Measurements from ENCODE around the gene PTPRCAP.

The PTPRCAP gene

GRCh38 chr11:67415501-67416304 is 21.8 kb downstream of the PTPRCAP start, which contains the start of gene CARNS1:
Gene CARNS1, plus strand, starts transcription at chr11:67415678. Its CDS starts 522 bp downstream, at chr11:67416200.
- TF ChIP-seq CTCF (IDR thresholded peaks at IDR 0.05) = no peak
- peak within 1 kb of the TSS; percentile 83 to 85 for H3K27ac ChIP-seq

GRCh38 chr11:67413266-67413849 is 24.1 kb downstream of the PTPRCAP start:
- Histone ChIP-seq H3K4me3 (no peak overlapping the region), H3K27ac (no peak overlapping the region)
- TF ChIP-seq CTCF (IDR thresholded peaks at IDR 0.05) = no peak
- DNase-seq (ENCODE audit: low spot score) = no peak

More at GRCh38 chr11:67415501-67416304, 21.8 kb downstream of the PTPRCAP start, which contains the start of gene CARNS1:
- H3K4me3 ChIP-seq = peak within 1 kb of the TSS; percentile 60
- DNase-seq (ENCODE audit: low spot score) = no peak

GRCh38 chr11:67412495-67413179 is 24.8 kb downstream of the PTPRCAP start:
- no peak overlapping the region for H3K4me3 ChIP-seq
- no peak for TF ChIP-seq CTCF (IDR thresholded peaks at IDR 0.05)
- DNase-seq (ENCODE audit: low spot score) = no peak
- no peak overlapping the region for H3K27ac ChIP-seq

- Histone ChIP-seq H3K27ac (no peak overlapping the region), H3K4me3 (no peak overlapping the region)
- no peak for DNase-seq (ENCODE audit: low spot score)
- no peak for TF ChIP-seq CTCF (IDR thresholded peaks at IDR 0.05)
These were observed 25.7 kb downstream of the PTPRCAP start for GRCh38 chr11:67411785-67412152.

- H3K27ac ChIP-seq = no peak overlapping the region
- no peak for TF ChIP-seq CTCF (IDR thresholded peaks at IDR 0.05)
- H3K4me3 ChIP-seq = no peak overlapping the region
- no peak for DNase-seq (ENCODE audit: low spot score)
These were observed 26.3 kb downstream of the PTPRCAP start for GRCh38 chr11:67410984-67411784.

- H3K4me3 ChIP-seq = no peak overlapping the region
- no peak for DNase-seq (ENCODE audit: low spot score)
- no peak overlapping the region for H3K27ac ChIP-seq
These were observed 27.1 kb downstream of the PTPRCAP start for GRCh38 chr11:67410369-67410831.

More at GRCh38 chr11:67410369-67410831, 27.1 kb downstream of the PTPRCAP start:
- TF ChIP-seq CTCF (IDR thresholded peaks at IDR 0.05) = no peak

All from coronary artery (tissue), 2 donors.